Epithelial cell of prostate (primary cell): ENCODE results near the gene PRLHR.

Experiments used
- DNase-seq: peaks from one replicate; pipeline ENCODE4 v3.0.0-alpha.2; 2011; ENCODE audit warnings: low read depth, low spot score
- H3K27ac ChIP-seq: fragments of 450-650 bp; 2 replicates; pipeline ENCODE4 v1.5.1; 2017; ENCODE audit warnings: mild to moderate bottlenecking

PRLHR gene

DNA sequence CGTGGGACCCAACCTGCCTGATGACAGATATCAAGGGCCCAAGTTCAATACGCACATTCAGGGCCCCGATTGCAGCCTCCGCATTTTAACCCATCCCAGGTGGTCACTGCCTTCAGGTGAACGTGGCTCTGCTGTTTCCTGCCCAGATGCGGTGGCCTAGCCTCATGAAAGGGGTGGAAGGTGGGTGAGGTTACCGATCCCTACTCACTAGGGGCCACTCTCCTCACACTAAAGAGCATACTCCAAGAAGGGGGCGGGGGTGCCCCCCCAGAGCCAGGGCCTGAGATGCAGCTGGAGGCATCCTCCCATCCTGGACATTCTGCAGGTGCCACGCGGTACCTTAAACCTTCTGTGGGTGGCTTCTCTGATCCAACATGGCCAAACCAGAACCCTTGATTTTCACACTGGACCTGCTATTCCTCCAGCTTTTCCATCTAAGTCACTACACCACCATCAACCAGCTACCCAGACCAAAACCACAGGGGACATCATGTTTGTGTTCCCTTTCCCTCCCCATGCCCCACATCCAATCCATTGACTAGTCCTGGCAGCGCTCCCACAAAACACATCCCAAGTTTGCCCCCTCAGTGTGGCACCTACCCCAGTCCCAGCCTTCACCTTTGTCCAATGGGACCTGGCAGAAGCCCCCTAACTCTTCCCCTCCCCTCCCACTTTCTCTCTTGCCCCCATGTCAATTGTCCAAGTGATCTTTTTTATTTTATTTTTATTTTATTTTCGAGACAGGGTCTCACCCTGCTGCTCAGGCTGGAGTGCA, 30.0 kb downstream of the PRLHR start:
- DNase-seq: no peak
- no peak overlapping the region for H3K27ac ChIP-seq

DNA sequence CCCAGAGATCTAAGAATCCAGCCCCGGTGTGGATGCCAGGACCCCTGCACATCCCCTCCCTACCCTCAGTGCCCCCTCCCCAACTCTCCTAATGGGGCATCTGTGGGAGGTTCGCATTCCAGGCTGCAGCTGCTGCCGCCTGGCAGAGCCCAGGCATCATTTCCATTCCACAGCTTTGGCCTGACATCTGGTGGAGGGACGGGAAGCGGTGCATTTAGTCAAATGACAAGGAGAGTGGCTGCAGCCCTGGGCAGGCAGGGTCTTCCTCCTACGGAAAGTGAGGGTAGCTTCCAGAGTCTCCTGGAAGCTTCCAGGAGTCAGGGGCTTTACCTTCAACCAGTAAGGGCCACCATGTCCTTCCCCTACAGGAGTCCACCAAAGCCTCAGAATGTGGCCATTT, 30.8 kb downstream of the PRLHR start:
- H3K27ac ChIP-seq: no peak overlapping the region
- DNase-seq: no peak

DNA sequence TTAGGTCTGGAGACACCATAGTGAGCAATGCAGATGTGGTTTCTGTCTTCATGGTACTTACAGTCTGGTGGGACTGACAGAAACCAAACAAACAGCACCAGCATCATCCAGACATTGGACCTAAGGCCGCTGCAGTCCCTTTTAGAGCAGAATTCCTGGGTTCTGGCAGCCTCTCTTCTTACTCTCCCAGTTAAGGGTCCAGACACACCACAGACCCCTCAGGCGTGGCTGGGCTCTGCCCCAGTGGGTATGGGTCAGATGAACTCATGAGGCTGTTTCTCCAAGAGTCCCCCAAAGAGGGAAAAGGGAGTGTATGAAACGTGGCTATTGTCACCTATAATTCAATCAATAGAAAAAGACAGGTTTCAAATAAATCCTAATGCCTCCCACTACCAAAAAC, 31.3 kb downstream of the PRLHR start:
- no peak for DNase-seq
- no peak overlapping the region for H3K27ac ChIP-seq

DNA sequence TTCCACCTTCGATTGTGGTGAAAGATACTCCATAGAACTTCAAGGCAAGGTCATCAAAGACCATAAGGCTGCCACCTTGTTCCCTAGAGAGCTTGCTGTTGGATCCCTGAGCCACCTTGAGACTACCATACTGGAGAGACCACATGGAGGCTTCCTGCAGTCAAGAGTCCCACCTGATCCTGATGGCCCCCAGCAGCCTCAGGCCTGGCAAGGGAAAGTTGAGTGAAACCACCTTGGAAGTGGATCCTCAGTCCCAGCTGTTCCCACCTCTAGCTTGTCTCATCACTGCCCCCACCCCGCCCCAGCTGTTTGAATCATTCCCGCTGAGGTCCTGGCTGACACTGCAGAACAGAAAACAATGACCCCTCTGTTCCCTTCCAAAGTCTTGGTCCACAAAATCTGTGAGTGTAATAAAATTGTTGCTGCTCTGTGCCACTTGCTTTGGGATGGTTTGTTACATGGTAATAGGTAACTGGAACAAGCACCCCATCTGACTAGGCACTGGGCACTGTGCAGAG, 32.0 kb downstream of the PRLHR start:
- H3K27ac ChIP-seq: no peak overlapping the region
- DNase-seq: no peak

DNA sequence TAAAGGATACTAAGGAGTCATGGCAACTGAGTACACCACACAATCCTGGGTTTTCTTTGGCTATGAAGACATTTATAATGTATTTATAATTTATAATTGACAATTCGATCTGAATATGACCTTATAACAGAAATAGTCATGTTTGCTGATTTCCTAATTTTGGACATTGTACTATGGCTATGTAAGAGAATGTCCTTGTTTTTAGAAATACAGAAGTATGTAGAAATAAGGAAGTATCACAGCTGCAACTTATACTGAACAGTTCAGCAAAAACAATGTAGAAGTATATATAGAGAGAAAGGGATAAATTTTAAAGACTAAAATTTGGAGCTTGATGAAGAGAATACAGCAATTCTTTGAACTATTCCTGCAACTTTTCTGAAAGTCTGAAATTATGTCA, 32.6 kb downstream of the PRLHR start:
- no peak for DNase-seq
- H3K27ac ChIP-seq: no peak overlapping the region

DNA sequence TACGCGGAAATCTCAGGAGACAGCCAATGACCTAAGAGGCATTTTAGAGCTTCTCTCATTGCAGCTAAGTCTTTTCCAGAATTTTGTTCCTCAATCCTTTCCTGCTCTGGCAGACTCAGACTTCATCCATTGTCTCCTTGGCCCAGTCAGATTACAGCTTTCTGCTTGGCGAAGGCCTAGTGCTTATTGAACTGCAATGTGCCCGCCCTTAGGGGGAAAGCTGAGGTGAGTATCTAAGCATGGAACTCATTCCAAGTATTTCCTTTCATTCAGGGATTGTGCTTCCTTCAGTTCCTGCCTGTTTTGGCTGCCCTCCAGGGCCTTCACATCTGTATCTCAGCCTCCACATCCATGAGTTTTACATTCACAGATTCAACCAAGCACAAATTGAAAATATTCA, 37.5 kb downstream of the PRLHR start:
- DNase-seq: no peak
- H3K27ac ChIP-seq: no peak overlapping the region

DNA sequence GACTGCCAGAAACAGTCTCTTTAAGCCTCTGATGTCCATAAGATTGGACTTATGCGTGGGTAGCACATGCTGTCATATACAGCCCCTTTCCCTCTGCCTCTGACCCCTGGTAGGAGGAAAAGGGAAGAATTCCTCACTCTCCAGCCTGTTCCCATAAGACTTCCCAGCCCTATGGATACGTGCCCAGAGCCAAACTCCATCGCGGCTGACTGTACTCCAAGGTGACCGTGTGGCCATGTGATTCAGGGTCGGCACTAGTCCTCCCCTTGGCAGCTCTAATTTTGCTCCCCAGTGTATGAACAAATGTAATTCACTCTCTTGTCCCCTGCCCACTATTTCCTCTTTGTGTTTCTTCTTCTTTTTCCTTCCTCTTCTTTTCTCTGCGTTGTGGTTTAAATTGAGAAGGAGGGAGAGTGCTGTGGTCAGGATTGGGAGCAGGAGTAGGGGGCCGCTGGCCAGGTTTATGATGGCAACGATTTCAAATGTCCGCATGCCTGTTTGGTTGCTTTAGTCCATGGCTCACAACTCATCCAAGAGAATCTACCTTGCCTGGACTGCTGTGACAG, 43.8 kb downstream of the PRLHR start:
- DNase-seq: no peak
- H3K27ac ChIP-seq: no peak overlapping the region

DNA sequence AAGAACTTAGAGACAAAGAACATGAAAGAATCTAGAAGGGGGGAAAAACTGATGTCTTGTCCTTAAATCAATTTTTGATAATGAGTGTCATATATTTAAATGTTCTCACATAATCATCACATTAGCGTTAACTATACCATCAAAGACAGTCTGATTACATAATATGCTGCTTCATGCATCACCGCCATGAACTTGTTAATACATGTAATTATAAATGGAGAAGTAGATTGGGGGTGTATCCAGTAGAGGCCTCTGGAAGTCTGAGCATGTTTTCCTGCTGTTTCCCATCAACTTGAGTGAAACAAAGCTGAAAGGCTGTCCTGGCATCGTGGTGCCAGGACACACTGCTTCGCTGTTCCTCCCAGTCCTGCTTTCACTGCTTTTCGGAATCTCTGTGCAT, 48.2 kb downstream of the PRLHR start:
- no peak overlapping the region for H3K27ac ChIP-seq
- DNase-seq: no peak

DNA sequence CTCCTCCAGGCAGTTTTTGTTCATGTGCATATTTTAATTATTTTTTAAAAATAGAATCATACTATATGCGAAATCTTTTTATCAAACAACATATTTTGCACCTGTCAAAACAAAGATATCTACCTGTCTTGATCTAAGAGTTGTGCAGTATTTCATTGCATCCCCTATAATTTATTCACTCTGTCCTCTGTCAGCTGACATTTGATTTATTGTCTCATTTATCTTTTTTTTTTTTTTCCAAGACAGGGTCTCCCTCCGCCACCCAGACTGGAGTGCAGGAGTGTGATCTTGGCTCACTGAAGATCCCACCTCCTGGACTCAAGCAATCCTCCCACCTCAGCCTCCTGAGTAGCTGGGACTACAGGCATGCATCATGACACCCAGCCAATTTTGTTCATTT, 49.0 kb downstream of the PRLHR start:
- H3K27ac ChIP-seq: no peak overlapping the region
- DNase-seq: no peak

DNA sequence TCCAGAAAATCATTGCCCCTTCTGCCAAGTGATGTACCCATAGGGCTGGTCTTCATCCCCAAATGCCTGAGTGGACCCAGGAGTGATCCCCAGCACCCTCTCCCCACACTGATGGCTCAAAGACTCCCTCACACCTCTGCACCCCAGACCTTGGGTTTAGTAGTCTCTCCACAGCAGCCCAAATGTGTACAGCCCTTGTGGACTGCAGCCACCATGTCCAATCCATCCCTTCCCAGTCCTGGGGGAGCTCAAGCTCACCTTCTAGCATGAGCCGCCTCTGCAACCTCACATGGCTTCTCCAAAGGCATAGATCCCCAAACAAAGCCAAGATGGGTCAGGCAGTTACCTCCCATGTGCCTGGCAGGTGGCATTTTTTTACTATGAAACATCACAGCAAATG, 50.1 kb downstream of the PRLHR start:
- DNase-seq: no peak
- no peak overlapping the region for H3K27ac ChIP-seq

DNA sequence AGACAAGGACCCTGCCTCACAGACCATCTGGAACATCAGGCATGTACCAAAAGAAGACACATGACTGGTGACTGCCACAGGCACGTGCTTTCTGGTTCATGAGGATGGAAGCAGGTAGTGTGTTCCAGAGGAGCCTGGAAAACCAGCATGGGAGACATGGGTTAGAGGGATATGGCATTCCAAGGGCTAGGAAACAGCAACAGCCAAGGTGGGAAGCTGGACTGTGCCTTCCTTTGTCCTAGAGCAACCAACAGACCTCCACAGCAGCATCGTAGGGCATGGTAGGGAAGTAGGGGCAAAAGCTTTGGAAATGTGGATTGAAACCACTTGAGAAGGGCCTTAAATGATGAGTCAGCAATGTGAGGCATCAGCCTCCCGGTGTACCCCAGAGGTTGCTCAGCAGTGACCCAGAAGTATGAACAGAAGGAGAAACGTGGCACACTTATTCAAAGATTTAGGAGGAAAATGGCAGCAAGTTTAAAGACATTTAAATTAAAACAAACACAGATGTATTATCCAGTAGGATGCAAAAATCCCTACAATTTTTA, 51.0 kb downstream of the PRLHR start:
- H3K27ac ChIP-seq: no peak overlapping the region
- DNase-seq: no peak

DNA sequence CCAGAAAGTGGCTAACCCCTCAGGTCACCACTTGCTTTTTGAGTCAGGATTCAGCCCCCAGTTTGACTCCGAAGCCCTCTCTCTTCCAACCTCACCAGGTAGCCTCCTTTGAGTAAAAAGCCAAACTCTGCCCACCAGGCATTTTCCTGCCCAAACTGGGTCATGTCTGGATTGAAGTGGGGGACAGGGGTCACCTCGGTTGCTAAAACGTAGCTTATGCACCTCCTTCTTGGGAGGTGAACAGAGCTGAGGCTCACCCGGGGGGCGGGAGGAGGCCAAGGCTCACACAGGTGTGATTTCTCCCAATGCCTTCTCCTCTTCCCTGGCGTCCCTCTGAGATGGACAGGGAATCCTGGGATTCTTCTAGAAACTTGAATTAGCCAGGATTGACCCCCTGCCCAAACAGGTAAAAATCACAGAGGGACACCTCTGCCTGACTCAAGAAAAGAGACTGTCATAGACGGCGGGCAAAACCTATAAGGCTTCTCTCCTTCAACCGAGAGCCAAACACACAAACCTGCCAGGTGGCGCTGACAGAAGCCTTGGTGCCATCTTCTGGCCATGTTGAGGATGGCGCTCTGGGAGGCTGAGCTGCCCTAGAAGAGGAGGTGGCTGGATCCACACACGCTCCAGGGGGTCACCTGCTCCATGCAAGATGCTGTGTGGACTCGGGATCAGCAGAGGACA, 51.6 kb downstream of the PRLHR start:
- no peak overlapping the region for H3K27ac ChIP-seq
- DNase-seq: no peak

DNA sequence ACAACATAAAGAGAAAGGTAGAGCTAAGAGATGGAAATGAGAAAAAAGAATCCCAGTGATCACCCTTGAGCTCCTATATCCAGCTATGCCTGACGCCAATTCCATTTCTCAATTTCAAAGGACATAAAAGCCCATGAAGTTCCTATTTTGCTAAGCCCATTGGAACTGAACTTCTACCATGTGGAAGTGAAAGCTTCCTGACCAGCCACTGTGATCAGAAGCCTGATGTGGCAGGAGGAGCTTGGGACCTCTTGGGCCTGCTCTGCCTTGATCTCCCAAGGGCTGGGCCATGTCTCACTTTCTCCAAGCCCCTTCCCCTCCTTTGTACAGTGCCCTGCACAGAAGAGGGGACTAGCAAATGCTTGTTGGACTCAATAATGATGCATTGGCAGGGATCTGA, 52.7 kb downstream of the PRLHR start:
- H3K27ac ChIP-seq: no peak overlapping the region
- no peak for DNase-seq

DNA sequence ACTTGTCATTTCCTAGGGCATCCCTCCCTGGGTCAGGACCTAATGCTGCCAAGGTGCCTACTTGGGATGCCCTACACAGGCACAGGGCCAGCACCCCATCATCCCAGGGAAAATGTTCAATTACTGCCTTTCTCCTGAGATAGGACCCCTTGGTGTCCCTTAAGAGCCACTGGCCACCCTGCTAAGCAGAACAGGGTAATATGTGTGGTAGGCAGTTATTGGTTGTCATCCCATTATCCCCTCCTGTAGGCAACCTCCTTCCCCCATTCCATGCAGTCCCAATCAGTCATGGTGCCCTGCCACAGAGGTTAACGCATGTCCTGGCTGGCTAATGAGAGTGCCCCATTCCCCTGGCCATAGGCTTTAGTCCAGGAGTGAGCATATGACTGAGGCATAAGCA, 53.2 kb downstream of the PRLHR start:
- no peak overlapping the region for H3K27ac ChIP-seq
- DNase-seq: no peak

DNA sequence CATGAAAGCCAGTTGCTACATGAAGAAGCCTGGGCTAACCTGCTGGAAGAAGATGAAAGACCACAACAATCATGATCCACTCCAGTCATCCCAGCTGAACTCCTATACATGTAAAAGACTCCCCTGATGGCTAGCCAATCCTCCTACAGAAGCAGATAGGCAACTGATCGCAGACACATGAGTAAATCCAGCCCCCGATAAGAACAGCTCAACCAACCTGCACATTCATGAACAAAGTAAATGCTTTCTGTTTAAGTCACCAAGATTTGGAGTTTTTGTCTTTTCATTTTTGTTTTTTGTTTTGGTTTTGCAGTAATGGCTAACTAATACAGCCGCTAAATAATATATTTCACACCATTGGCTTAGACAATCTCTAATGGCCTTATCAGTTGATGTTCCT, 53.7 kb downstream of the PRLHR start:
- H3K27ac ChIP-seq: no peak overlapping the region
- no peak for DNase-seq
